ENCODE data around the gene AHRR.

The AHRR gene

DNA sequence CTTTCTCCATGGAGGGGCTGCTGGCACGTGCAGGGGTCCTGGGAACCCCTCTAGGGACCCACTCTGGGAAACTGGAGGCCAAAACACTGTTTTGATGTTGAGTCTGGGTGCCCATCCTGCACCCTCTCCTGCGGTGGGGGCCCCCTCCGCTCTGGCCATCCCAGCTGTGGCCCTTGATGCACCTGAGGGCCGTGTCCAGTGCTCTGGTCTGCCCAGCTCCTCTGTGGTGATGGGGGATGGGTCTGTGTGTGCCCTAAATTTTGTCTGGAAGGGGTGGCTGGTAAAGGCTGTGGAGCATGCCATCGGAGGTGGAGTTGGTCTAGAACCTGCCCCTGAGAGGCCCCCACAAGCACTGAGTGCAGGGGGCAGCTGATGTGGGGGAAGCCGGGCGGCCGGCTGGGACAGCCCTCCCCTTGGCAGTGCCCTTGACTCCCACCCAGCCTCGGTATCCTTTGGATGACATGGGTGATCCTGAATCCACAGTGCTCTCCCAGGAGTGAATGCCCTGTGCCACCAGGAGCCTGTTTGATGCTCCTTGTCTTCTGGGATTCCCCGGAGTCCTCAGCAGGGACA lies 26.3 kb downstream of the AHRR start:
- DNase-seq: no peak

GRCh38 chr5:348726-349125 lies 27.2 kb downstream of the AHRR start:
- DNase-seq: no peak

DNA sequence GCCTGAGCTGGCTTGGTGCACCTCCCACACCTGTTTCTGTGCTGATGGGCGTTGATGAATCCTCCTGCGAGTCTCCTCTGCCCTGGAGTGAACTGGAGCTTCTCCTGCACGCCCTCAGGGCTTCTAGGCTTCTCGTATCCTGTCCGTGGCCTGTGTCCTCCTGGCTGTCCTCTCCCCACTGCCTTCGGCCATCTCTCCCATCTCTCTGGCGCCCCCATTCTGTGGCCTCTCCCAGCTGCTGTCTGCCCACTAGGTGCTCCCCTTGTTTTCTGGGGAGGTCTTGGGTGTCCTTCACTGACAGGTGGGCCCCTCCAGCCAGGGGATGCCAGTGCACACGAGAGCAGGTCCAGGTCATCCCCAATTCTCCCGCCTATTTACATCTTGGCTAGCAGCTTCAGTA lies 28.8 kb downstream of the AHRR start:
- no peak for DNase-seq

GRCh38 chr5:351084-351920 lies 29.8 kb downstream of the AHRR start:
- no peak for DNase-seq

DNA sequence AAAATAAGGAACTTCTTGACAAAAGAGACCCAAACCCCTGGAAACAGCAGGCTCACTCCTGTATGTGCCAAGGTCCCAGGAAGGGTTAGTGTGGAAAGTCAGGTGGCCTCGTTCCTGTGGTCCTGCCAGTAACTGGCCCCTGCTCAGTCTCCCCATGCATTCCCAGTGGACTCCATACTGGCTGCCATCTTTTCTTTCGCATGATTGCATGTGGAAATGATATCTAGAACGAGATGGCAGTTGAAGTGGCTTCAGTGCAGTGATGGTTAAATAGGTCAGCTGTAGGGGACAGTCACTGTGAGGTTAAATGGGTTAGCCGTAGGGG lies 30.4 kb downstream of the AHRR start:
- no peak for DNase-seq

DNA sequence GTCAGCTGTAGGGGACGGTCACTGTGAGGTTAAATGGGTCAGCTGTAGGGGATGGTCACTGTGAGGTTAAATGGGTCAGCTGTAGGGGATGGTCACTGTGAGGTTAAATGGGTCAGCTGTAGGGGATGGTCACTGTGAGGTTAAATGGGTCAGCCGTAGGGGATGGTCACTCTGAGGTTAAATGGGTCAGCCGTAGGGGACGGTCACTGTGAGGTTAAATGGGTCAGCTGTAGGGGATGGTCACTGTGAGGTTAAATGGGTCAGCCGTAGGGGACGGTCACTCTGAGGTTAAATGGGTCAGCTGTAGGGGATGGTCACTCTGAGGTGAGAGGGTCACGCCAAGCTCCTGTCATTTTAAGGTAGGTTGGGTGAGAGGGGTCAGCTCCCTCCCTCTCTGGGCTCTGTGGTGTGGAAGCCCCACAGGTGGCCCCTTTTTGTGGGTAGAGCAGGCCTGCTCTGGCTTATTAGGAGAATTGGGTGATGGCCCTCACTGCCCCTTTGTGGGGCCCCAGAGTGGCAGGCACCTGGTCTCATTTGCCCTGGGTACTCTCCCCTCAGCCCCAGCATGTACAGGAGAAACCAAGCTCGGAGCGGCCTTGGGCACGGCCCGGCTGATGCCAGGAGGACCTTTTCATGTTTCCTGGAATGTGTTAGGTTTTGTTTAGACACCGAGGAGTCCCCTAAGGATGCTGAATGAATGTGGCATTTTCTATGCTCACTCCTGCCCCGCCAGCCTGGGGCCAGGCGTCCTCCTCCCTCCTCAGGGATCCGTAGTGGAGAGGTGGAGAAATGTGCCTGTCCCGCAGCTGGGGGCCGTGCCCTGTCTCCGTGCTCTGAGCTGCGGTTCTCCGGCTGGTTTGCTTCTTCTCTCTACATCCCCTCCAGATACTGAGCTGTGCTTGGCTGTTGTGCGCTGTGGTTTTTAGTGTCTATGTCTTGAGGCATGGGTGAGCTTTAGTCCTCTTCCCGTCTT lies 31.4 kb downstream of the AHRR start:
- DNase-seq: no peak

GRCh38 chr5:353612-354580 lies 32.4 kb downstream of the AHRR start:
- no peak for DNase-seq

GRCh38 chr5:354581-355378 lies 33.3 kb downstream of the AHRR start:
- no peak for DNase-seq

GRCh38 chr5:355379-355935 lies 33.9 kb downstream of the AHRR start:
- no peak for DNase-seq

DNA sequence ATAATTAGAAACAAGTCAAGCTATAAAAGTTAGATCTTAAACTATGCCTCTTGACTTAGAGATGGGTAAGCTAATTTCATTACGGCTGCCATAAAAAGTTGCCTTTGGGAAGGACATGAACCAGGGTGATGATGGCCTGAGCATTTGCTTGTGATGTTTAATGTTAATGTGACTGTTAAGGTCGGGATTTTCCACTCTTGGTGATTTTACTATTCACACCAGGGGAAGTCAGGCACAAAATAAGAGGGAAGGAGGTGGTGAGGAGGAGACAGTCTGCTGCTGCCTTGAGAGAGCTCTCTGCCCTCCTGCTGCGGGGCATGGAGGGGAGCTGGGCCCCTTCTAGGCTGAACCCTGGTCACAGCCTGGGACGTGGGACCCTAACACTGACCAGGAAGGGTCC lies 34.4 kb downstream of the AHRR start:
- DNase-seq: no peak

DNA sequence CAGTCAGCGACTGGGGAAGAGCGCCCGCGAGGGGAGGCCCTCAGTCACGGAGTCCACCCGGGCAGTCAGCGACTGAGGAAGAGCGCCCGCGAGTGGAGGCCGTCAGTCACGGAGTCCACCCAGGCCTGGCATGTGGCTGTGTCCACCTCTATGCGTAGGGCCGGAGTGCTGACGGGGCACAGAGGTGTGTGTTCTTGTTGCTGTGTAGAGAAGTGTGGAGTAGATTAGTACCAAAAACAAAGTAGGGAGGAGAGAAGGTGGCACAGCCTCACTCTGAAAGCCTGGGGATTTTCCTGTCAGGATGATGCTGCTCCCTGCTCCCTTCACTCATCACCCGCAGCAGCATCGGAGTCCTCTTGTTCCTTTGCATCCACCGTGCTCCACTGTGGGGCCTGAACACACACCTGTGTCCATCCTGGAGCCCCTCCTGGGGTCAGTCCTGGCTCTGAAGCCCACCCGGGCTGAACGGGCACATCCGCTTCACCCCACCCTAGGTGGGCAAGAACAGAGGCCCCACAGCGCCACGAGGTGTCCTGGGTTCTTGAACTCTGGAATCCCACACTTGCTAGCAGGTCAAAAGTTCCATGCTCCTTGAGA lies 37.9 kb downstream of the AHRR start:
- DNase-seq: no peak

DNA sequence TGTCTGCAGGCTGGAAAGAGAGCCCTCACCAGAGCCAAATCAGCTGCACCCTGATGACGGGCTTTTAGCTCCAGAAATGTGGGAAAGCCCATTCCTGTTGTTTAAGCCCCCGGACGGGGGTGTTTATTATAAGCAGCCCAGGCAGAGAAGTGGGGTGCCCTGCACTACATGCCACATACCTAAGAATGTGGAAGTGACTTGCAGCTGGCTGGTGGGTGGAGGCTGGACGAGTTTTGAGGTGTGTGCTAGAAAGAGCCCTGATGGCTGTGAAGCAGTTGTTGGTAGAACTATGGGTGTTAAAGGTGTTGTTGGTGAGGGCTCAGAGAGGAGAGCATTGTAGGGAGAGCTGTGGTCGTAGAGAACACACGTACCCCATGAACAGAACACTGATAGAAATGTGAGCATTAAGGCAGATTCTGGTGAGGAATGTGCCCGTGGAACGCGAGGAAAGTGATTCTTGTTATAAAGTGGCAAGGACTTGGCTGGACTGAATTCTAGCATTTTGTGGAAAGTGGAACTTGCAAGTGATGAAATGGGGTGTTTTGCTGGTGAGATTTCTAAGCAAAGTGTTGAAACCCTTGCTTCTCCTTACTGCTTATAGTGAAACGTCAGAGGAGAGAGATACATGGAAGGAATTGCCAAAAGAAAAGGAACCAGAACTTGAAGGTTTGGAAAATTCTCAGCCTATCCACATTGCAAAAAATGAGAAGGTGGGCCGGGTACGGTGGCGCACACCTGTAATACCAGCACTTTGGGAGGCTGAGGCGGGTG lies 38.9 kb downstream of the AHRR start:
- no peak for DNase-seq

DNA sequence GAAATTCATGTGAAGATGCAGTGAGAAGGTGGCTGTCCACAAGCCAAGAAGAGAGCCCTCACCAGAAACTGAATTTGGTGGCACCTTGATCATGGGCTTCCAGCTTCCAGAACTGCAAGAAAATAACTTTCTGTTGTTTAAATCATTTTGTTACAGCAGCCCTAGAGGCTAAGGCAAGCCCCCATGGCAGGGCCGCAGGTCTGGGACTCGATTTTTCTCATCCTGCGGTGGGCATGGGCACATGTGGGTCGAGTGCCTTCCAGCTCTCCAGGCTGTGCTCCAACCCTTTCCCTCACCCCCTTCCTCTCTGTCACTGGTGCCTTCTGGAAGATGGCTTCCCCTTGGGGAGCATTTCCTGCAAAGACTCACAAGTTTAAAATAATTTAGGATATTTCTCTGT lies 40.7 kb downstream of the AHRR start:
- no peak for DNase-seq

GRCh38 chr5:362978-363765 lies 41.7 kb downstream of the AHRR start:
- DNase-seq: no peak

- DNase-seq: no peak
These were observed 43.0 kb downstream of the AHRR start for GRCh38 chr5:364497-364896.

DNA sequence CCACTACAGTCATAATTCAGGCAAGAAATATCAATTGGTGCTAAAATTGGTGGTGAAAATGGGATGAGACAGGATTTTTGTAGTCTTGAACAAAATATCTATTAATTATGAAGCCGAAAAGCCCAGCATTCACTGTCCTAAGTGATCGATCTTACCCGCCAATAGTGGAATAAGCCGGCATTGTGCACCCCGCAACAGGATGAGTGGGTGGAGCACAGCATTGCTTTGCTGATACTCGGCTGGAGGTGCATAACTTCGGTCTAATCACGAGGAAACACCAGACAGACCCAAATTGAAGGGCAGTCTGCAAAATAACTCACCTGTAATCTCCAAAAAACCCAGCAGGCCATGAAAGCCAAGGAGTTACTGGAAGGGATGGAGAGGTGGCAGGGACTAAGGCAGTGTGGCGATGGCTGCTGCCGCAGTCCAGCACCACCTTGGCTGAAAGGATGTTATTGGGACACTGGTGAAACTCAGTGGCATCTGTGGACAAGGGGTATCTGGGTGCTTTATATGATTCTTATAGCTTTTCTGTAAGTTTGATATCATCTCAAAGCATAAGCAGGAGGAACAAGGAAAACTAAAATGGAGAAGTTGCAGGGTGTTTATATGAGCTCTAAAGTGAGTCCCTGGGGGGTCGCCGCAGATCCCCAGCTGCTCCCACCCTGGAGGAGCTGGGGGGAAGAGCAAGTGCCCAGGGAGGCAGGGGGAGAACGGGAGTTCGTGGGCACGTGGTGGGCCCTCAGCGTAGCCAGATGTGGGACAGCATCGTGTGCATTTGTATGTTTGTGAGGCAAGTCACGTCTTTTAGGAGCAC lies 45.2 kb downstream of the AHRR start:
- no peak for DNase-seq

DNA sequence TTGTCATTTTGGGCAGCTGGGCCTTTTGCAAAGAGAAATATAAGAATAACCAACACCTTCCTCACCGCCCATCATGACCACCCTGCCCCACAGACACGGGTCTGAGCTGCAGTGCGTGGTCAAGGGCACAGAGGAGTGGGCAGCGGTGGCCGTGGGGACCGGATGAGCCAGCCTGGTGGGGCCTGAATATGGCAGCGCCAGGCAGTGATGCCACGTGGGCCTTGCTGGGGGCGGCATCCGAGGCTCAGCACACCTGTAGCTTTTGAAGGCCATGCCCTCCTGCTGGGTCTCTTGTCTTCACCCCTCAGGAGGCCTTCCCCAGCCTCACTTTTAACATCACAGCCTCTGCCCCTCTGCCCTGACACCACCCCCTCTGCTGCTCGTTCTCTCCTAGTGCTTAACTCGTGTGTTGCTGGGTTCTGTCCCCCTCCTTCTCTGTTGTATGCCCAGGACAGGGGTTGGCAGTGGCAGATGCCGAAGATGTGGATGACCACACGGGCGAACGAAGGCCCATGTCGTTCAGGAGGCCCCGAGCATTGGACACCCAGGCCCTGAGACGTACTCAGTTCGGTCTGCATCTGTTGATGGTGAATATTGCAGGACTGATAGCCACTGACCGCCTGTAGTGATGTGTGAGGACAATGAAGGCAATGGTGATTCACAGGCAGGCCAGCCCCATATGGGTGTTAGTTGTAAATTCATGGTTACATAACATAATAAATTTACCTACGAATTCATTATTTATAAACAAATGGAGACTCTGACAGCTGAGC lies 46.0 kb downstream of the AHRR start:
- DNase-seq: no peak

All from fibroblast of skin of right quadriceps (primary cell).